HepG2 (cell line): ENCODE data around the gene C6orf136. TPM values are rescaled to one million over a fixed set of nuclear protein-coding genes. Genes with fewer than 3 reads are reported as not detected.

ENCODE experiments used
- GATAD1 ChIP-seq: IDR thresholded peaks from 2 replicates; pipeline ENCODE4 v1.6.1; 2016; ENCODE audit warnings: missing genetic modification reagents, missing compliant biosample characterization
- GZF1 ChIP-seq: sonication (generic); formaldehyde crosslinking; IDR thresholded peaks from 2 replicates; pipeline ENCODE4 v1.5.1; 2020; ENCODE audit warnings: mild to moderate bottlenecking, missing genetic modification reagents
- MED1 ChIP-seq: sonication (generic); formaldehyde crosslinking; IDR thresholded peaks from 2 replicates; pipeline ENCODE4 v1.4.0; 2020; ENCODE audit warnings: missing genetic modification reagents
- NFKB2 ChIP-seq: sonication (generic); formaldehyde crosslinking; IDR thresholded peaks from 2 replicates; pipeline ENCODE4 v1.4.0; 2020; ENCODE audit warnings: missing genetic modification reagents, borderline replicate concordance
- SP1 ChIP-seq, 2 experiments: fragments of 450-650 bp in 1 of 2; sonication (generic) in 1 of 2; formaldehyde crosslinking in 1 of 2; IDR thresholded peaks; 2 replicates each; pipeline versions ENCODE4 v1.4.0 to v1.6.1; 2016 to 2020; ENCODE audit warnings: missing genetic modification reagents in 1 of 2
- SRSF9 ChIP-seq: fragments of 200-400 bp; formaldehyde crosslinking; IDR thresholded peaks from 2 replicates; pipeline ENCODE4 v1.6.1; 2018; ENCODE audit warnings: borderline replicate concordance, mild to moderate bottlenecking, low read depth, low read length; ENCODE audit not compliant: insufficient read depth, poor library complexity, severe bottlenecking
- TAF1 ChIP-seq: sonication (generic); formaldehyde crosslinking; IDR thresholded peaks from 2 replicates; pipeline ENCODE4 v1.4.0; 2020; ENCODE audit warnings: missing genetic modification reagents
- TGIF2 ChIP-seq: IDR thresholded peaks from 2 replicates; pipeline ENCODE4 v1.6.1; 2016; ENCODE audit warnings: control low read depth, missing compliant biosample characterization
- TRIM24 ChIP-seq: sonication (generic); formaldehyde crosslinking; IDR thresholded peaks from 2 replicates; pipeline ENCODE4 v1.8.0; 2022; ENCODE audit warnings: mild to moderate bottlenecking, missing genetic modification reagents
- ZBTB4 ChIP-seq: sonication (generic); formaldehyde crosslinking; IDR thresholded peaks from 2 replicates; pipeline ENCODE4 v1.4.0; 2020; ENCODE audit warnings: missing genetic modification reagents, mild to moderate bottlenecking, borderline replicate concordance
- ZFP82 ChIP-seq: sonication (generic); formaldehyde crosslinking; IDR thresholded peaks from 2 replicates; pipeline ENCODE4 v1.5.1; 2020; ENCODE audit warnings: mild to moderate bottlenecking, missing genetic modification reagents, borderline replicate concordance
- ZNF607 ChIP-seq: sonication (generic); formaldehyde crosslinking; IDR thresholded peaks from 2 replicates; pipeline ENCODE4 v1.5.1; 2020; ENCODE audit warnings: missing genetic modification reagents, mild to moderate bottlenecking, borderline replicate concordance
- ZNF724P ChIP-seq: sonication (generic); formaldehyde crosslinking; IDR thresholded peaks from 2 replicates; pipeline ENCODE4 v1.8.0; 2022; ENCODE audit warnings: missing genetic modification reagents, borderline replicate concordance
- ZNF737 ChIP-seq: sonication (generic); formaldehyde crosslinking; IDR thresholded peaks from 2 replicates; pipeline ENCODE4 v1.5.0; 2020; ENCODE audit warnings: missing genetic modification reagents, mild to moderate bottlenecking, borderline replicate concordance
- polyA plus RNA-seq, 8 experiments: library from polyadenylated mRNA; depleted of rRNA in 3 of 8; stranded (reverse) in 7 of 8; unstranded in 1 of 8; fragments of >200 nt; fragmentation: Illumina TruSeq in 4 of 8; extraction: Trizol in 4 of 8; gene quantifications; 2 replicates each; pipeline versions ENCODE4 v1.2.1 to v1.2.3, GENCODE V29; 2011 to 2016; ENCODE audit warnings: low read depth in 4 of 8, missing spikeins in 1 of 8, mixed read lengths in 1 of 8; ENCODE audit not compliant: insufficient read depth in 1 of 8
- total RNA-seq, 5 experiments: library from RNA; depleted of rRNA; stranded (reverse); fragments of >200 nt; fragmentation: Illumina TruSeq; extraction: Trizol; gene quantifications; 2 replicates each; pipeline ENCODE4 v1.2.3, GENCODE V29; 2016; ENCODE audit warnings: low read depth in 1 of 5
- TF ChIP-seq, protein P1 (sequence below): sonication (generic); formaldehyde crosslinking; IDR thresholded peaks from 2 replicates; pipeline ENCODE4 v1.5.0; 2020; ENCODE audit warnings: mild to moderate bottlenecking, missing genetic modification reagents, borderline replicate concordance
- TF ChIP-seq, protein P2 (sequence below): IDR thresholded peaks from 2 replicates; pipeline ENCODE4 v1.6.1; 2016; ENCODE audit warnings: low read depth, control low read depth
- TF ChIP-seq, protein P3 (sequence below): sonication (generic); formaldehyde crosslinking; IDR thresholded peaks from 2 replicates; pipeline ENCODE4 v1.5.0; 2020; ENCODE audit warnings: mild to moderate bottlenecking, missing genetic modification reagents

Gene C6orf136
- total and polyA plus RNA-seq, 2 of the 13 experiments (the other 11 are each of a cell fraction or from before 2014, with no cell fraction given) = 12.0 to 26.2 TPM

- TF ChIP-seq, protein P1, sequence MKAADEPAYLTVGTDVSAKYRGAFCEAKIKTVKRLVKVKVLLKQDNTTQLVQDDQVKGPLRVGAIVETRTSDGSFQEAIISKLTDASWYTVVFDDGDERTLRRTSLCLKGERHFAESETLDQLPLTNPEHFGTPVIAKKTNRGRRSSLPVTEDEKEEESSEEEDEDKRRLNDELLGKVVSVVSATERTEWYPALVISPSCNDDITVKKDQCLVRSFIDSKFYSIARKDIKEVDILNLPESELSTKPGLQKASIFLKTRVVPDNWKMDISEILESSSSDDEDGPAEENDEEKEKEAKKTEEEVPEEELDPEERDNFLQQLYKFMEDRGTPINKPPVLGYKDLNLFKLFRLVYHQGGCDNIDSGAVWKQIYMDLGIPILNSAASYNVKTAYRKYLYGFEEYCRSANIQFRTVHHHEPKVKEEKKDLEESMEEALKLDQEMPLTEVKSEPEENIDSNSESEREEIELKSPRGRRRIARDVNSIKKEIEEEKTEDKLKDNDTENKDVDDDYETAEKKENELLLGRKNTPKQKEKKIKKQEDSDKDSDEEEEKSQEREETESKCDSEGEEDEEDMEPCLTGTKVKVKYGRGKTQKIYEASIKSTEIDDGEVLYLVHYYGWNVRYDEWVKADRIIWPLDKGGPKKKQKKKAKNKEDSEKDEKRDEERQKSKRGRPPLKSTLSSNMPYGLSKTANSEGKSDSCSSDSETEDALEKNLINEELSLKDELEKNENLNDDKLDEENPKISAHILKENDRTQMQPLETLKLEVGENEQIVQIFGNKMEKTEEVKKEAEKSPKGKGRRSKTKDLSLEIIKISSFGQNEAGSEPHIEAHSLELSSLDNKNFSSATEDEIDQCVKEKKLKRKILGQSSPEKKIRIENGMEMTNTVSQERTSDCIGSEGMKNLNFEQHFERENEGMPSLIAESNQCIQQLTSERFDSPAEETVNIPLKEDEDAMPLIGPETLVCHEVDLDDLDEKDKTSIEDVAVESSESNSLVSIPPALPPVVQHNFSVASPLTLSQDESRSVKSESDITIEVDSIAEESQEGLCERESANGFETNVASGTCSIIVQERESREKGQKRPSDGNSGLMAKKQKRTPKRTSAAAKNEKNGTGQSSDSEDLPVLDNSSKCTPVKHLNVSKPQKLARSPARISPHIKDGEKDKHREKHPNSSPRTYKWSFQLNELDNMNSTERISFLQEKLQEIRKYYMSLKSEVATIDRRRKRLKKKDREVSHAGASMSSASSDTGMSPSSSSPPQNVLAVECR (CRISPR knock-in tag) = peak; percentile 79
- peak; percentile 81 for TF ChIP-seq TGIF2 (CRISPR knock-in tag)
- TF ChIP-seq MED1 (CRISPR knock-in tag) = peak; percentile 52
- TF ChIP-seq TAF1 (CRISPR knock-in tag) = peak; percentile 75
- TF ChIP-seq ZNF737 (CRISPR knock-in tag) = no peak
- TF ChIP-seq GZF1 (CRISPR knock-in tag) = peak; percentile 61; the same call in 1 of the 2 replicates
- TF ChIP-seq ZNF724P (CRISPR knock-in tag) = no peak
- TF ChIP-seq ZNF607 (CRISPR knock-in tag) = no peak; the same call in 1 of the 2 replicates
- peak; percentile 57; the same call in 1 of the 2 replicates for TF ChIP-seq SP1 (IDR thresholded peaks at IDR 0.05)
- TF ChIP-seq SP1 (CRISPR knock-in tag; IDR thresholded peaks at IDR 0.05) = peak; percentile 94
- TF ChIP-seq, protein P2, sequence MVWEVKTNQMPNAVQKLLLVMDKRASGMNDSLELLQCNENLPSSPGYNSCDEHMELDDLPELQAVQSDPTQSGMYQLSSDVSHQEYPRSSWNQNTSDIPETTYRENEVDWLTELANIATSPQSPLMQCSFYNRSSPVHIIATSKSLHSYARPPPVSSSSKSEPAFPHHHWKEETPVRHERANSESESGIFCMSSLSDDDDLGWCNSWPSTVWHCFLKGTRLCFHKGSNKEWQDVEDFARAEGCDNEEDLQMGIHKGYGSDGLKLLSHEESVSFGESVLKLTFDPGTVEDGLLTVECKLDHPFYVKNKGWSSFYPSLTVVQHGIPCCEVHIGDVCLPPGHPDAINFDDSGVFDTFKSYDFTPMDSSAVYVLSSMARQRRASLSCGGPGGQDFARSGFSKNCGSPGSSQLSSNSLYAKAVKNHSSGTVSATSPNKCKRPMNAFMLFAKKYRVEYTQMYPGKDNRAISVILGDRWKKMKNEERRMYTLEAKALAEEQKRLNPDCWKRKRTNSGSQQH = no peak
- 0 out of 2 replicates have a peak, but pooled peaks have one; percentile 34 for TF ChIP-seq ZFP82 (CRISPR knock-in tag)
- TF ChIP-seq ZBTB4 (CRISPR knock-in tag) = no peak
- no peak for TF ChIP-seq SRSF9
- no peak for TF ChIP-seq TRIM24 (CRISPR knock-in tag)
- TF ChIP-seq, protein P3, sequence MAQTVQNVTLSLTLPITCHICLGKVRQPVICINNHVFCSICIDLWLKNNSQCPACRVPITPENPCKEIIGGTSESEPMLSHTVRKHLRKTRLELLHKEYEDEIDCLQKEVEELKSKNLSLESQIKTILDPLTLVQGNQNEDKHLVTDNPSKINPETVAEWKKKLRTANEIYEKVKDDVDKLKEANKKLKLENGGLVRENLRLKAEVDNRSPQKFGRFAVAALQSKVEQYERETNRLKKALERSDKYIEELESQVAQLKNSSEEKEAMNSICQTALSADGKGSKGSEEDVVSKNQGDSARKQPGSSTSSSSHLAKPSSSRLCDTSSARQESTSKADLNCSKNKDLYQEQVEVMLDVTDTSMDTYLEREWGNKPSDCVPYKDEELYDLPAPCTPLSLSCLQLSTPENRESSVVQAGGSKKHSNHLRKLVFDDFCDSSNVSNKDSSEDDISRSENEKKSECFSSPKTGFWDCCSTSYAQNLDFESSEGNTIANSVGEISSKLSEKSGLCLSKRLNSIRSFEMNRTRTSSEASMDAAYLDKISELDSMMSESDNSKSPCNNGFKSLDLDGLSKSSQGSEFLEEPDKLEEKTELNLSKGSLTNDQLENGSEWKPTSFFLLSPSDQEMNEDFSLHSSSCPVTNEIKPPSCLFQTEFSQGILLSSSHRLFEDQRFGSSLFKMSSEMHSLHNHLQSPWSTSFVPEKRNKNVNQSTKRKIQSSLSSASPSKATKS (CRISPR knock-in tag) = no peak
- TF ChIP-seq GATAD1 = peak; percentile 65; the same call in 1 of the 2 replicates
- peak; percentile 71; the same call in 1 of the 2 replicates for TF ChIP-seq NFKB2 (CRISPR knock-in tag)
Observed at GRCh38 chr6:30690403-30691207, 43.7 kb downstream of the C6orf136 start, which contains the start of gene NRM (continued).
